A549 (cell line): ENCODE measurements around the gene RTCB.

Experiments
- CEBPB ChIP-seq, 2 experiments: fragments of >200 bp in 1 of 2; sonication (Bioruptor Twin) in 1 of 2; formaldehyde crosslinking in 1 of 2; IDR thresholded peaks; 2 replicates each; pipeline ENCODE4 v1.6.1; 2012 to 2016
- EP300 ChIP-seq, 2 experiments: fragments of >200 bp; sonication (Bioruptor Twin); formaldehyde crosslinking; IDR thresholded peaks; 2 replicates in 1 of 2; 3 replicates in 1 of 2; pipeline ENCODE4 v1.6.1; 2016 to 2017
- POLR2A ChIP-seq: IDR thresholded peaks from 2 replicates; pipeline ENCODE4 v1.6.1; 2012; ENCODE audit warnings: mild to moderate bottlenecking, low read length
- ZC3H11A ChIP-seq: fragments of 450-650 bp; IDR thresholded peaks from 2 replicates; pipeline ENCODE4 v1.6.1; 2014; ENCODE audit warnings: antibody characterized with exemption, mild to moderate bottlenecking
- TF ChIP-seq, protein P1 (sequence below): fragments of >200 bp; sonication (Bioruptor Twin); formaldehyde crosslinking; IDR thresholded peaks from 3 replicates; pipeline ENCODE4 v1.5.1; 2016

DNA sequence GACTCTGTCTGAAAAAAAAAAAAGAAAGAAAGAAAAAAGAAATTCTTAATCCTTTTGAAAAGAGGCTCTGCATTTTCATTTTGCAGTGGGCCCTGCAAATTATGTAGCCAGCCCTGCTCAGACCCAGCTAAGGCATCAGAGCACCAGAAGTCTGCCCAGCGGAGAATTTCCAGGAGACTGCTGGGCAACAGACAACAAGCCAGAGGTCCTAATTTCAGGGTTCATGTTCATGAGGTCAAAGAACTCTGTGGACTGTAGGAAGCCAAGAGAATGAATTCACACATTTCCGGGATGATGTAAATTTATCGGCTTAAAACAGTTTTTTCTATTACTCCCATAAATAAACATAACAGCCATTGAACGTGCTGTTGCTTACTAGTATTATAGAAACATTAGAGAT lies 14.8 kb upstream of the RTCB start:
- no peak for TF ChIP-seq CEBPB (IDR thresholded peaks at IDR 0.05)
- TF ChIP-seq, protein P1, sequence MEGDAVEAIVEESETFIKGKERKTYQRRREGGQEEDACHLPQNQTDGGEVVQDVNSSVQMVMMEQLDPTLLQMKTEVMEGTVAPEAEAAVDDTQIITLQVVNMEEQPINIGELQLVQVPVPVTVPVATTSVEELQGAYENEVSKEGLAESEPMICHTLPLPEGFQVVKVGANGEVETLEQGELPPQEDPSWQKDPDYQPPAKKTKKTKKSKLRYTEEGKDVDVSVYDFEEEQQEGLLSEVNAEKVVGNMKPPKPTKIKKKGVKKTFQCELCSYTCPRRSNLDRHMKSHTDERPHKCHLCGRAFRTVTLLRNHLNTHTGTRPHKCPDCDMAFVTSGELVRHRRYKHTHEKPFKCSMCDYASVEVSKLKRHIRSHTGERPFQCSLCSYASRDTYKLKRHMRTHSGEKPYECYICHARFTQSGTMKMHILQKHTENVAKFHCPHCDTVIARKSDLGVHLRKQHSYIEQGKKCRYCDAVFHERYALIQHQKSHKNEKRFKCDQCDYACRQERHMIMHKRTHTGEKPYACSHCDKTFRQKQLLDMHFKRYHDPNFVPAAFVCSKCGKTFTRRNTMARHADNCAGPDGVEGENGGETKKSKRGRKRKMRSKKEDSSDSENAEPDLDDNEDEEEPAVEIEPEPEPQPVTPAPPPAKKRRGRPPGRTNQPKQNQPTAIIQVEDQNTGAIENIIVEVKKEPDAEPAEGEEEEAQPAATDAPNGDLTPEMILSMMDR: no peak
- no peak for TF ChIP-seq EP300 (IDR thresholded peaks at IDR 0.05)
- TF ChIP-seq ZC3H11A: no peak
- no peak for TF ChIP-seq POLR2A
